Mucosa of rectum (tissue), 2 donors: ENCODE results near the gene FBXO5.
"Not testable (repeated sequence)": the region's sequence is repeated elsewhere in the genome, so short reads cannot be mapped to it uniquely, and the experiment has no call there.

ENCODE experiments used
- H3K27ac ChIP-seq, 2 donors: one replicate each; pipeline ENCODE4 v1.7.0; 2013; ENCODE audit warnings: inconsistent platforms in 2 of 2, low read depth in 2 of 2, low read length in 2 of 2
- H3K27me3 ChIP-seq, 2 donors: one replicate each; pipeline ENCODE4 v1.7.0; 2013; ENCODE audit warnings: low read length in 2 of 2; ENCODE audit not compliant: control insufficient read depth in 2 of 2, insufficient read depth in 2 of 2
- H3K36me3 ChIP-seq, 2 donors: one replicate each; pipeline ENCODE4 v1.7.0; 2013; ENCODE audit warnings: low read length in 2 of 2; ENCODE audit not compliant: control insufficient read depth in 2 of 2, insufficient read depth in 2 of 2
- H3K4me1 ChIP-seq, 2 donors: one replicate each; pipeline ENCODE4 v1.7.0; 2013; ENCODE audit warnings: low read length in 2 of 2, mild to moderate bottlenecking in 1 of 2; ENCODE audit not compliant: control insufficient read depth in 2 of 2, insufficient read depth in 2 of 2
- H3K4me3 ChIP-seq, 2 donors: one replicate each; pipeline ENCODE4 v1.7.0; 2013; ENCODE audit warnings: low read length in 2 of 2
- H3K9ac ChIP-seq, 2 donors: one replicate each; pipeline ENCODE4 v1.7.0; 2013; ENCODE audit warnings: low read length in 2 of 2, low read depth in 1 of 2, mild to moderate bottlenecking in 1 of 2
- H3K9me3 ChIP-seq, 2 donors: one replicate each; pipeline ENCODE4 v1.7.0; 2013; ENCODE audit warnings: low read length in 2 of 2; ENCODE audit not compliant: control insufficient read depth in 2 of 2
- donor health status: healthy.
- donor health status: Normal muscosa, but diverticular disease.

The FBXO5 gene

DNA sequence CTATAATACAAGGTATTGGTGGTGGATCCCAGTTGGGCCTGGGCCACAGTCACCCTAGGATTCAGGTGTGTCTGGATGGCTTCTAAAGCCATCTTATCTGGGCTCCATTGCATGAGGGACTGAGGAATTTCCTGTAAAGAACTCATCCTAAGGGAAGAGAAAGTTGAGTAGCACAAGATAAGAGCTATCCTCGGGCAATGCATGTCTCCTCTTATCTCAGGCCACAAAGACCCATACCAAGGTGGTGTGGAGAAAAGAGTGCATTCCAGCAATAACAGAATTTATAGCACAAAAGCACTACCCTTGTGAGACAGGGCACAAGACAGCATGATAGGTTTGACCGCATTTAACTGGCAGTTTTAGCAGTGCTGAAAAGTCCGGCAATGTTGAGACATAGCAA is 34.0 kb upstream of the FBXO5 start:
- Histone ChIP-seq H3K27ac (no peak overlapping the region), H3K4me3 (no peak overlapping the region), H3K4me1 (no peaks in the 10 kb centered on the region), H3K36me3 (no peaks in the 10 kb centered on the region), H3K9me3 (no peaks in the 10 kb centered on the region), H3K9ac (no peak overlapping the region), H3K27me3 (peaks cover 0 to 2% of the 10 kb centered on the region in 2 donors)

DNA sequence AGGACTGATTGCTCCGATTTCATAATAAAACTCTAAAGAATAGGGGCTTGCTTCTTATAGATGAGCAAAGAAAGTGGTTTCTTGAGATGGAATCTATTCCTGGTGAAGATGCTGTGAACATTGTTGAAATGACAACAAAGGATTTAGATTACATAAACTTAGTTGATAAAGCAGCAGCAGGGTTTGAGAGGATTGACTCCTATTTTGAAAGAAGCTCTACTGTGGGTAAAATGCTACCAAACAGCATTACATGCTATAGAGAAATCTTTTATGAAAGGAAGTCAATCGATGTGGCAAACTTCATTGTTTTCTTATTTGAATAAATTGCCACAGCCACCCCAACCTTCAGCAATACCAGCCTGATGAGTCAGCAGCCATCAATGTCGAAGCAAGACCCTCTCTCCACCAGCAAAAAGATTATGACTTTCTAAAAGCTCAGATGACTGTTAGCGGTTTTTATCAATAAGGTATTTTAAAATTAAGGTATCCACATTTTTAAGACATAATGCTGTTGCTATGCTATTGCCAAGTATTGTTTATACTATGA is 32.3 kb upstream of the FBXO5 start:
- Histone ChIP-seq H3K4me3 (no peak overlapping the region), H3K4me1 (no peaks in the 10 kb centered on the region), H3K9ac (no peak overlapping the region), H3K36me3 (no peaks in the 10 kb centered on the region), H3K27me3 (no peaks in the 10 kb centered on the region), H3K27ac (no peak overlapping the region), H3K9me3 (no peaks in the 10 kb centered on the region)

DNA sequence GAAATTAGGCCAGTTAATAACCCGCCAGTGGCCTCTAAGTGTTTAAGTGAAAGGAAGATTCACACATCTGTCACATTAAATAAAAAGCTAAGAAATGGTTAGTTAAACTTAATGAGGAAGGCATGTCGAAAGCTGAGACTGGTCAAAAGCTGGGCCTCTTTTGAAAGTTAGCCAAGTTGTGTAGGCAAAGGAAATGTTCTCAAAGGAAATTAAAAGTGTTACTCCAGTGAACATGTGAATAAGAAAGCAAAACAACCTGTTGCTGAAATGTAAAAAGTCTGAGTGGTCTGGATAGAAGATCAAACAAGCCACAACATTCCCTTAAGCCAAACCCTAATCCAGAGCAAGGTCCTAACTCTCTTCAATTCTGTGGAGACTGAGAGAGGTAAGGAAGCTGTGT is 30.6 kb upstream of the FBXO5 start:
- Histone ChIP-seq H3K36me3 (no peaks in the 10 kb centered on the region), H3K9me3 (no peaks in the 10 kb centered on the region), H3K9ac (no peak overlapping the region), H3K27ac (no peak overlapping the region), H3K4me1 (no peaks in the 10 kb centered on the region), H3K4me3 (no peak overlapping the region), H3K27me3 (no peaks in the 10 kb centered on the region)

DNA sequence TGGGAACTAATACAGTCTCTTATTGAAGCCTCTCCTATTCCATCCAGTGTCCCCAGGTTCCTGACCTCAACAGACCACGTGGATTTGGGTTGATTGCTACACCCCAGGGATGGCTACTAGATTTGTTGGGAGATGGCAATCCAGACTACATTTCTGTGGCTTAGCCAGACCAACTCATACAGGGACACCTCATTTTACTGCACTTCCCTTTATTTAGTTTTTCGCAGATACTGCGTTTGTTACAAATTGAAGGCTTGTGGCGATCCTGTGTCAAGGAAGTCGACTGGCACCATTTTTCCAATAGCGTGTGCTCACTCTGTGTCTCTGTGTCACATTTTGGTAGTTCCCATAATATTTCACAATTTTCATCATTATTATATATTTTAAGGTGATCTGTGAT is 30.0 kb upstream of the FBXO5 start:
- H3K9me3 ChIP-seq: no peaks in the 10 kb centered on the region
- no peak overlapping the region for H3K4me3 ChIP-seq
- no peaks in the 10 kb centered on the region for H3K27me3 ChIP-seq
- no peak overlapping the region for H3K27ac ChIP-seq
- no peaks in the 10 kb centered on the region for H3K4me1 ChIP-seq
- no peaks in the 10 kb centered on the region for H3K36me3 ChIP-seq
- H3K9ac ChIP-seq: no peak overlapping the region

DNA sequence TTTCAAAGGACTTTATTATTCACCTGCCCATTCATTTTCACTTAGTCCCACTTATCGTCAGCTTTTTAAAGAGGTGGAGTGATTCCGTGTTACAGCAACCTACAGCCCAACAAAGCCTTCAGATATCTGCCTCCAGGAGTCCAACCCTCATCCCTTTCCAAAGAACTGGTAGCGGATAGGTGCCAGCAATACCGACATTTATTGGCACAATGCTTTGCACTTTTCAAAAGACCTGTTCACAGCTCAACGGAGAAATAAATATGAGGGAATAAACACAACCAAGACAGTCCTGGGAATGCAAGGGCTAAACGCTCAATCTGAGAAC is 20.5 kb upstream of the FBXO5 start:
- peak overlapping the region; percentile 61 to 92 for H3K9ac ChIP-seq
- no peaks in the 10 kb centered on the region for H3K27me3 ChIP-seq
- peaks cover 11 to 12% of the 10 kb centered on the region in 2 donors for H3K4me1 ChIP-seq
- H3K9me3 ChIP-seq: no peaks in the 10 kb centered on the region
- H3K36me3 ChIP-seq: no peaks in the 10 kb centered on the region
- H3K4me3 ChIP-seq: peak overlapping the region; percentile 73 to 98
- peak overlapping the region; percentile 70 to 79 for H3K27ac ChIP-seq

DNA sequence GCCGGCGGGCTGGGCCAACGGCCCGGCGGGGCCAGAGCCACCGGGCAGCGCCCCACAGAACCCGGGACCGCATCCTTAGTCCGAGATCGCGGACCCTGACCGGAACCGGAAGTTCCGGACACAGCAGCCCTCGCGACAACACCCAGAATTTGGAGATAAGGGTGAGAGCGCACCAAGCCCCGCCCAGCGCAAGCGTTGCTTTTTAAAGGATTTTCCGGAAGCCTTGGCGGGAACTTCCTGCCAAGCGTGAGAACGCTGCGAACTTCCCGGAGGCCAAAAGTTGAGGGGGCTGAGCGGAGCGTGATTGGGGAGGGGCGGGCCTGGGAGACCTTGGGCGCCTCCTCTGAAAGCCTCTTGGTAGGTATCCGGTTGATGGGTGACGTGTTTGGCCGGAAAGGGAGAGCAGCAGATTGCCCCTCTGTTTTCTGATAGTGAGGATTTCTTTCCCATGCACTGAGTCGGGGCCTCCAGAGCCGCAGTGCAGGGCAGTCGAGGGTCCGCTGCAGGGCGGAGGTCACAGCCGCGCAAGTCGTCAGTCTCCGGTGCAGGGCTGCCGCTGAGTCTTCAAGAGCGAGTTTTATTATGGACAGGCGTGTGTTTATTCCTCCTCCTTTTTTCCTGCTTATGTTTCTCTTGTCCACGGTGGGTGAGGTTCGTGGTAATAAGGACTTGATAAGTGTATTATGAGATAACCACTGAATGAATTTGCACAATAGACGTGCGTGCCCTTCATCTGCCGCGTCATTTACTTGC is 19.9 kb upstream of the FBXO5 start, which contains the start of gene MTRF1L:
MTRF1L (minus strand) TSS at position 97 of the 753 bp plus-strand sequence; CDS start at position 73, 24 bp downstream.
- Histone ChIP-seq H3K9me3 (no peaks in the 10 kb centered on the region), H3K27me3 (no peaks in the 10 kb centered on the region), H3K36me3 (peaks cover 0 to under 1% of the 10 kb centered on the region in 2 donors), H3K4me3 (peak within 1 kb of the TSS; percentile 73 to 98), H3K9ac (peak within 1 kb of the TSS; percentile 61 to 92), H3K4me1 (peaks cover 11 to 12% of the 10 kb centered on the region in 2 donors), H3K27ac (peak within 1 kb of the TSS; percentile 70 to 79)

DNA sequence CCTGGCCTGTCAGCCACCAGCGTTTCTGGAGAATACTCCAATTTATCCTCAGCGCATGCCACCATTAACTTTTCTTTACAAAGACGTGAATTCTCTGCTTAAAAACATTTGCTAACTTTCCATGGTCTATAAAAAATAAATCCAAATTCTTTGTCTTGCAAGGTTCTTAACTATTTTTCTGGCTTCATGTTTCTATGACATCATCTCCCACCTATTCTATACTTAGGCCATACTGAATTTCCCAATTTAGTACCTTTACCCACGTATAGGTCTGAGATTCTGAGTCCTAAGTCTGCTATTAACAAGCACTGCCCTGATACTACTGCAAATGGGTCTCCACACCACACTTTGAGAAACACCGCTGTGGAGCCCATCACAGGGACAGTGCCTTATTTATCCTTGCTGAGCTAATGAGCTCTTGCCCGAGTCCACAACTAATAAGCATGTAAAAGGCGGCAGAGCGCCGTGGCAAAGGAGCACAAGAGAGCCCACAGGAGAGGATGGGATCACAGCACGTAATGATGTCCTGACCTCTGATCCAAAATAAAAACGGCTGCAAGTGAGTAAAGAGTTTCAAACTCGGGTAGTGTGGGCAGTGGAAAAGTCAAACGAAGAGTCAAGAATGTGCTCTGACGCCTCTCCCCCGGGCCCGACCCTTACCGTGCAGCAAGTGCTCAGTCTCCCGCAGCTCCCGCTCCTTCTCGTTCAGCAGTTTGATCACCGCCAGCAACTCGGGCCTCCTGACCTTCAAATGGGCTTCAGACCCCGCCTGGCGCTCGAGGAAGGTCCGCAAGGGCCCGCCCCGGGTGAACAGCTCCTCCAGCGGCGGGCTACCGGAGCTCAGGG is 19.1 kb upstream of the FBXO5 start:
- H3K27me3 ChIP-seq: no peaks in the 10 kb centered on the region
- peak overlapping the region; percentile 61 to 92 for H3K9ac ChIP-seq
- no peaks in the 10 kb centered on the region for H3K9me3 ChIP-seq
- peak overlapping the region; percentile 70 to 79 for H3K27ac ChIP-seq
- H3K4me3 ChIP-seq: peak overlapping the region; percentile 73 to 98
- H3K4me1 ChIP-seq: peaks cover 11 to 12% of the 10 kb centered on the region in 2 donors
- H3K36me3 ChIP-seq: peaks cover 5% of the 10 kb centered on the region in 2 donors

DNA sequence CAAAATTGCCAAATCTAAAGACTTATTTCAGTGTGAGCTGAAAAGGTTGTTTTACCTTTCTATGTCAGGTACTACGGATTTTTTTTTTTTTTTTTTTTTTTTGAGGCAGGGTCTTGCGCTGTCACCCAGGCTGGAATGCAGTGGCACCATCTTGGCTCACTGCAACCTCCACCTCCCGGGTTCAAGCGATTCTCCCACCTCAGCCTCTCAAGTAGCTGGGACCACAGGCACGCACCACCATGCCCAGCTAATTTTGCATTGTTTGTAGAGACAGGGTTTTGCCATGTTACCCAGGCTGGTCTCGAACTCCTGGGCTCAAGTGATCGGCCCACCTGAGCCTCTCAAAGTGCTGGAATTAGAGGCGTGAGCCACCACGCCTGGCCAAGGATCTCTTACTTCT is 17.9 kb upstream of the FBXO5 start:
- not testable (repeated sequence) for H3K4me3 ChIP-seq

DNA sequence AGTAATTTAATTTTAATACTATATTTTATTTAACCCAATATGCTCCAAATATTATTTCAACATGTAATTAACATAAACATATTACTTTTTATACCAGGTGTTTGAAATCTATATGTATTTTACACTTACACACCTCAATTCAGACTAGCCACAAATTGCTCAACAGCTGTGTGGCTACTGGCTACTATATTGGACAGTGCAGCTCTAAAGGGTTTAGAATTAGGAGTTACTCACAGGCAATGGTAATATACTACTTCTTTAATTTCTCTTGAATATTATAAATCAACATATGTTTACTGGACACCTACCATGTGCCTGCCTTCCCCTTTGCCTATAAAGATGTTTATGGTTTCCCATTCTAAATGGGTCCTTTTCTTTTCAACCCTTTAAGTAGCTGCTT is 17.4 kb upstream of the FBXO5 start:
- no peak overlapping the region for H3K27ac ChIP-seq
- H3K4me1 ChIP-seq: peaks cover 11 to 12% of the 10 kb centered on the region in 2 donors
- H3K9ac ChIP-seq: no peak overlapping the region
- H3K36me3 ChIP-seq: peaks cover 11 to 14% of the 10 kb centered on the region in 2 donors
- H3K4me3 ChIP-seq: no peak overlapping the region
- H3K9me3 ChIP-seq: no peaks in the 10 kb centered on the region
- H3K27me3 ChIP-seq: no peaks in the 10 kb centered on the region

More for the DNA sequence above, 17.9 kb upstream of the FBXO5 start:
- H3K27ac ChIP-seq, H3K9me3 ChIP-seq, H3K9ac ChIP-seq, H3K27me3 ChIP-seq: not testable (repeated sequence)
- H3K36me3 ChIP-seq: peaks cover 10 to 14% of the 10 kb centered on the region in 2 donors
- H3K4me1 ChIP-seq: peaks cover 11 to 12% of the 10 kb centered on the region in 2 donors

DNA sequence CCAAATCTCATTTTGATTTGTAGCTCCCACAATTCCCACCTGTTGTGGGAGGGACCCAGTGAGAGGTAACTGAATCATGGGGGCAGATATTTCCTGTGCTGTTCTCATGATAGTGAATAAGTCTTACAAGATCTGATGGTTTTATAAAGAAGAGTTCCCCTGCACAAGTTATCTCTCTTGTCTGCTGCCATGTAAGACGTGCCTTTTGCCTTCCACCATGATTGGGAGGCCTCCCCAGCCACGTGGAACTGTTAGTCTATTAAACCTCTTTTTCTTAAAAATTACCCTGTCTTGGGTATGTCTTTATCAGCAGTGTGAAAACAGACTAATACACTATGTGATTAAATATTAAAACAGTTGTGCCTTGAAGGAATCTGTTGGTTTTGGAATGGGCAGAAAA is 16.7 kb upstream of the FBXO5 start:
- not testable (repeated sequence) for H3K4me3 ChIP-seq, H3K27ac ChIP-seq
- H3K4me1 ChIP-seq: peaks cover 11 to 12% of the 10 kb centered on the region in 2 donors

More for the DNA sequence above, 16.7 kb upstream of the FBXO5 start:
- not testable (repeated sequence) for H3K9me3 ChIP-seq, H3K9ac ChIP-seq, H3K27me3 ChIP-seq
- H3K36me3 ChIP-seq: peaks cover 14% of the 10 kb centered on the region in 2 donors
